Colonic mucosa (tissue), 4 donors: ENCODE measurements around the gene ARID3A. TPM values are rescaled to one million over a fixed set of nuclear protein-coding genes. Genes with fewer than 3 reads are reported as not detected.

Source experiments
- DNase-seq: peaks from one replicate; pipeline ENCODE4 v3.0.0-alpha.2; 2020
- H3K27ac ChIP-seq: fragments of 200-600 bp; one replicate; pipeline ENCODE4 v1.8.0; 2021
- H3K27me3 ChIP-seq: fragments of 200-600 bp; one replicate; pipeline ENCODE4 v1.8.0; 2021
- H3K36me3 ChIP-seq: fragments of 200-600 bp; one replicate; pipeline ENCODE4 v1.8.0; 2021
- H3K4me1 ChIP-seq: fragments of 200-600 bp; one replicate; pipeline ENCODE4 v1.8.0; 2021; ENCODE audit warnings: mild to moderate bottlenecking
- H3K4me3 ChIP-seq: fragments of 200-600 bp; one replicate; pipeline ENCODE4 v1.8.0; 2021
- H3K9ac ChIP-seq, 2 donors: one replicate each; pipeline ENCODE4 v1.7.0; 2013; ENCODE audit warnings: control low read depth in 2 of 2, low read depth in 2 of 2, low read length in 2 of 2
- H3K9me3 ChIP-seq: fragments of 200-600 bp; one replicate; pipeline ENCODE4 v1.8.0; 2021
- CTCF ChIP-seq: fragments of 200-600 bp; IDR thresholded peaks from one replicate; pipeline ENCODE4 v1.8.0; 2022; ENCODE audit warnings: antibody characterized with exemption, mild to moderate bottlenecking
- intact Hi-C: fragments of 100-400 bp; cut with DNase I; formaldehyde crosslinking; loops from one replicate; pipeline ENCODE4 v1.14.1; 2022
- total RNA-seq, 2 donors: library from RNA; stranded (reverse); fragmentation: NEBNext Ultra II Directional in 1 of 2; extraction: Animal tissue kit (Norgen Biotek cat#: 25700) in 1 of 2; gene quantifications; one replicate each; pipeline ENCODE4 v1.2.1, GENCODE V29; 2021
- donor health status: healthy.
- donor health status: DM: no; HTN: no; CAD: no.
- donor health status: DM: no; HTN: no; CAD: no.

ARID3A gene
- total RNA-seq, 2 donors from 2014 or later: 8.7 to 13.0 TPM

DNA sequence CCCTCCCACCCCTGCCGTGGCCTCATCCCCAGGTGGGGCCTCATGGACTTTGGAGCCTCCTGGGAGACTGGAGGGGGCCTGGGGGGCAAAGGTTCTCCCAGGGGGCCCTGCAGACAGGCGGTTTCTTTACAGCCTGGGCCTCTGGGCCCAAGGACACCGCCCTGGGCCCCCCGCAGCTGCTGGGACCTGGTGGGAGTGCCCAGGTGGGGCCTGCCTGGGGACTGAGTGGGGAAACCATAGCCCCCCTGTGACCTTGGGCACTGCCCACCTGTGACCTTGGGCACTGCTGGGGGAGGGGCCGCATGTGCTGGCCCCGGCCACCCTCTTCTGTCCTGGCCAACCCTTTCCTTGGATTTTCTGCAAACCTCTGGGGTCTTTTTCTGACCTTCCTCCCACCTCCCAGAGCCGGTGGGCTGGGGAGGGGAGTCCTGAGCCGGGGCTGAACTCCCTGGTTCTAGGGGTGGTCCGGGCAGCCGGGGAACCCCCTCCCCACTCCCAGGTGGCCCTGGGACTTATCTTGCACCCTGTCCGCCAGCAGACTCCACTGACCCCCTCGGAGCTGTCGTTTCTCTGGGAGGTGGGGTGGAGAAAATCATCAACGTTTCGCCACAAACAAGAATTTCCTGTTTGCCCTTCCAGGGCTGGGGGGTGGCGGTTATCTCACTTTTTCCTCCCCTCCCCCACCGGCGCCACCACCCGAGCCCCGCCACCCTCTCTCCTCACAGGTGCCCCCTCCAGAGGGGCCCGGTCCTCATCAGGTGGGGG lies 27.0 kb downstream of the ARID3A start:
- Histone ChIP-seq H3K9ac (peak overlapping the region; percentile 57 to 60), H3K27me3 (no peaks in the 10 kb centered on the region), H3K4me3 (peak overlapping the region; percentile 8), H3K4me1 (peaks cover 19% of the 10 kb centered on the region), H3K27ac (no peak overlapping the region), H3K9me3 (no peaks in the 10 kb centered on the region), H3K36me3 (no peaks in the 10 kb centered on the region)
- intact Hi-C loops: no loop called here
- peak; percentile 53 for DNase-seq
- no peak for TF ChIP-seq CTCF

- Histone ChIP-seq H3K27ac (no peak overlapping the region), H3K4me1 (peaks cover 19% of the 10 kb centered on the region), H3K27me3 (no peaks in the 10 kb centered on the region), H3K4me3 (no peak overlapping the region), H3K9ac (no peak overlapping the region), H3K9me3 (no peaks in the 10 kb centered on the region), H3K36me3 (no peaks in the 10 kb centered on the region)
- intact Hi-C loops: no loop called here
- no peak for TF ChIP-seq CTCF
- DNase-seq: no peak
These were observed 27.8 kb downstream of the ARID3A start for GRCh38 chr19:953445-954271.

- H3K9me3 ChIP-seq: no peaks in the 10 kb centered on the region
- no peak overlapping the region for H3K4me3 ChIP-seq
- no peaks in the 10 kb centered on the region for H3K27me3 ChIP-seq
- no peak overlapping the region for H3K27ac ChIP-seq
- no peaks in the 10 kb centered on the region for H3K36me3 ChIP-seq
- DNase-seq: no peak
- H3K4me1 ChIP-seq: peaks cover 19% of the 10 kb centered on the region
- no peak overlapping the region for H3K9ac ChIP-seq
- no peak for TF ChIP-seq CTCF
- intact Hi-C loops: no loop called here
These were observed 28.4 kb downstream of the ARID3A start for GRCh38 chr19:954272-954671.

DNA sequence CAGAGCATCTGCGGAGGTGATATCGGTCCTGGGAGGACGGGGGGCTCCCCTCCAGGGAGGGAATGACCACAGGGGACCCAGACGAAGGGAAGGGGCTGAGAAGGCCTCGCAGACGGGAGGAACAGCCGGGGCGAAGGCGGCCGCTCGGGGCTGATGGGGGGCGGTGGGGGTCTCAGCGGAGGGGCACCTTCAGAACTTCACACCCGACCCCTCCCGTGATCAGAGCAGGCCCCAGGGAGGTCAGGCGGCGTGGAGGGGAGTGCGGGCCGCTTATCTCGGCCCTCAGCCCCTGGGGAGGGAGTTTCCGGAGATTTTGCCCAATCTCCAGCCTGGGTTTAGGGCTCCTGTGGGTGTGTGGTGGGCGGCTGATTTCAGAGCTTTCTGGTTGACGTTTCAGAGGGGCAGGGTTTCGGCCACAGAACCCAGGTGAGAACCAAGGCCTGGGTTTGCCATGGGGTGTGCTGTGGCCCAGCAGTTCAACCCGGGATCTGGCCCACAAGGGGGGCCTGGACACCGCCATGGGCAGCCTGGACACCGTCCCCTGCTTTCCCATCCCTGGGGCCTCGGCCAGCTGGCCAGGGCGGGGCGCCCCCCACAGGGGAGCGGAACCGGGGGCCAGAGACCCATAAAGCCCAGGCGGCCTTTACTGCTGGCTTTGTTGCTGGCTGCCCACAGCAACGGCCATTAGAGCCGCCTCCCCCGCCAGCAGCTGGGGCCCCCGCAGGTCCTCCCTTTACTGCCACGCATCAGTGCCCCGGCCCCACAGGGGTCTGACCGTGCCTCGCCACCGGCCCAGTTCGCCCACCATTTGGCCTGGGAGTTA lies 29.0 kb downstream of the ARID3A start:
- no peak for DNase-seq
- intact Hi-C loops: no loop called here
- Histone ChIP-seq H3K9me3 (no peaks in the 10 kb centered on the region), H3K36me3 (no peaks in the 10 kb centered on the region), H3K4me1 (peaks cover 19% of the 10 kb centered on the region), H3K4me3 (no peak overlapping the region), H3K27ac (no peak overlapping the region), H3K9ac (peak overlapping the region in 1 of 2 donors; percentile 18), H3K27me3 (no peaks in the 10 kb centered on the region)
- TF ChIP-seq CTCF: no peak
